Measurements from ENCODE around the gene SPATA31C1. TPM values are rescaled to one million over a fixed set of nuclear protein-coding genes. Genes with fewer than 3 reads are reported as not detected.

The SPATA31C1 gene
- total and polyA plus RNA-seq, 2 of the 8 experiments (the other 6 are each of a cell fraction or from before 2014, with no cell fraction given) = 0.15 TPM; not detected in 1

- TF ChIP-seq SIRT6 (IDR thresholded peaks at IDR 0.05; ENCODE audit: low read length) = no peak
- TF ChIP-seq POLR2A (IDR thresholded peaks at IDR 0.05; ENCODE audit: control extremely low read depth in 1 of 2, low read depth in 2 of 2, low read length in 2 of 2) = no peak
- TF ChIP-seq CHD1 (IDR thresholded peaks at IDR 0.05; ENCODE audit: low read depth, low read length) = no peak
- no peak for TF ChIP-seq BACH1 (IDR thresholded peaks at IDR 0.05; ENCODE audit: low read length)
- TF ChIP-seq POU5F1 (IDR thresholded peaks at IDR 0.05; ENCODE audit: low read depth, low read length) = no peak
- no peak for TF ChIP-seq TBP (IDR thresholded peaks at IDR 0.05; ENCODE audit: low read depth, low read length)
- no peak for TF ChIP-seq MAX (IDR thresholded peaks at IDR 0.05)
Observed at GRCh38 chr9:87868175-87868574, 49.6 kb upstream of the SPATA31C1 start (continued).
